ENCODE results near the gene RPLP1. TPM values are rescaled to one million over a fixed set of nuclear protein-coding genes. Genes with fewer than 3 reads are reported as not detected.

The RPLP1 gene
- total and polyA plus RNA-seq, 9 of the 15 experiments (the other 6 are each of a cell fraction or from before 2014, with no cell fraction given): 76.3 to 3,053 (median 847) TPM

- 0 out of 2 replicates have a peak, but pooled peaks have one; percentile 9 for TF ChIP-seq ILF3 (IDR thresholded peaks at IDR 0.05; ENCODE audit: borderline replicate concordance)
- peak in 1 of 2 experiments; percentile 70; a peak in 1 of 4 replicates for TF ChIP-seq SIN3A (IDR thresholded peaks at IDR 0.05; ENCODE audit: borderline replicate concordance in 2 of 2, control insufficient read depth in 1 of 2, low read depth in 2 of 2, low read length in 2 of 2)
These were observed 3.9 kb downstream of the RPLP1 start (continued) for GRCh38 chr15:69456208-69457166.

GRCh38 chr15:69457304-69458280 lies 5.0 kb downstream of the RPLP1 start:
- DNase-seq (ENCODE audit: extremely low read depth in 1 of 4, low spot score in 3 of 4) (peak in 2 of 4 experiments; percentile 23 to 64), FAIRE-seq (peak; percentile 44), ATAC-seq (peak; percentile 11)
- Histone ChIP-seq H3K79me2 (ENCODE audit: control insufficient read depth, insufficient read depth, low read length) (peaks cover 47% of the 10 kb centered on the region), H3K9ac (ENCODE audit: insufficient read depth in 1 of 2, low read depth in 2 of 2, low read length in 2 of 2) (no peak overlapping the region), H3K27ac (ENCODE audit: extremely low read depth, low read depth, low read length) (peak overlapping the region; percentile 7; the same call in 2 of the 3 replicates), H4K20me1 (replicated peaks; ENCODE audit: control insufficient read depth, insufficient read depth, low read length) (peaks cover 39% of the 10 kb centered on the region), H3K9me1 (ENCODE audit: control insufficient read depth, insufficient read depth, low read length) (peaks cover 5% of the 10 kb centered on the region), H3K9me3 (replicated peaks; ENCODE audit: control insufficient read depth, insufficient read depth, low read depth, low read length) (no peaks in the 10 kb centered on the region), H3K27me3 (ENCODE audit: control insufficient read depth in 2 of 2, insufficient read depth in 2 of 2, low read length in 2 of 2) (no peaks in the 10 kb centered on the region), H3K4me3 (no peak overlapping the region), H3K36me3 (ENCODE audit: control insufficient read depth, insufficient read depth, low read length) (peaks cover 45% of the 10 kb centered on the region), H3K4me1 (replicated peaks in 1 of 2; ENCODE audit: control insufficient read depth in 2 of 2, insufficient read depth in 2 of 2, low read length in 2 of 2) (peaks cover 18 to 21% of the 10 kb centered on the region in 2 experiments; a peak in 4 of 5 replicates), H3K4me2 (ENCODE audit: insufficient read depth, low read length) (peak overlapping the region; percentile 13; the same call in 1 of the 2 replicates), H2AFZ (ENCODE audit: low read depth, low read length) (no peak overlapping the region)
- in situ Hi-C loops (cut with MboI): no loop called here
- POLR2A ChIA-PET: interaction anchor here (0.5 to 1.1 kb wide), 4 partner anchors 21 to 47 kb away, joined by 3 read pairs; no protein-coding TSS in a partner anchor
- CTCF ChIA-PET (ENCODE audit: low intra/inter-chr PET ratio): no interaction called here
- intact Hi-C loops (cut with micrococcal nuclease): no loop called here
- BruUV-seq (replicated peaks): no TSS peak
- 49% methylated on average over 7 of the region's 8 CpGs for WGBS (ENCODE audit: insufficient coverage, low coverage, missing lambda C conversion rate)
- no peak for TF ChIP-seq ZNF766 (CRISPR knock-in tag; conservative IDR thresholded peaks at IDR 0.05)
- TF ChIP-seq CBX1 (IDR thresholded peaks at IDR 0.05; ENCODE audit: low read depth): no peak
- TF ChIP-seq MECOM (CRISPR knock-in tag; IDR thresholded peaks at IDR 0.05): no peak
- no peak for TF ChIP-seq ZNF175 (CRISPR knock-in tag; IDR thresholded peaks at IDR 0.05; ENCODE audit: low read depth)
- TF ChIP-seq ZBED1 (IDR thresholded peaks at IDR 0.05): no peak
- peak; percentile 50; the same call in 1 of the 2 replicates for TF ChIP-seq MYNN (IDR thresholded peaks at IDR 0.05)
- no peak for TF ChIP-seq MYNN (CRISPR knock-in tag; IDR thresholded peaks at IDR 0.05)
- no peak for TF ChIP-seq ARNT (IDR thresholded peaks at IDR 0.05)
- TF ChIP-seq PTTG1 (tag; IDR thresholded peaks at IDR 0.05; ENCODE audit: low read depth): no peak
- TF ChIP-seq, protein P1, sequence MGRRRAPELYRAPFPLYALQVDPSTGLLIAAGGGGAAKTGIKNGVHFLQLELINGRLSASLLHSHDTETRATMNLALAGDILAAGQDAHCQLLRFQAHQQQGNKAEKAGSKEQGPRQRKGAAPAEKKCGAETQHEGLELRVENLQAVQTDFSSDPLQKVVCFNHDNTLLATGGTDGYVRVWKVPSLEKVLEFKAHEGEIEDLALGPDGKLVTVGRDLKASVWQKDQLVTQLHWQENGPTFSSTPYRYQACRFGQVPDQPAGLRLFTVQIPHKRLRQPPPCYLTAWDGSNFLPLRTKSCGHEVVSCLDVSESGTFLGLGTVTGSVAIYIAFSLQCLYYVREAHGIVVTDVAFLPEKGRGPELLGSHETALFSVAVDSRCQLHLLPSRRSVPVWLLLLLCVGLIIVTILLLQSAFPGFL (CRISPR knock-in tag; IDR thresholded peaks at IDR 0.05): no peak
- TF ChIP-seq, protein P2, sequence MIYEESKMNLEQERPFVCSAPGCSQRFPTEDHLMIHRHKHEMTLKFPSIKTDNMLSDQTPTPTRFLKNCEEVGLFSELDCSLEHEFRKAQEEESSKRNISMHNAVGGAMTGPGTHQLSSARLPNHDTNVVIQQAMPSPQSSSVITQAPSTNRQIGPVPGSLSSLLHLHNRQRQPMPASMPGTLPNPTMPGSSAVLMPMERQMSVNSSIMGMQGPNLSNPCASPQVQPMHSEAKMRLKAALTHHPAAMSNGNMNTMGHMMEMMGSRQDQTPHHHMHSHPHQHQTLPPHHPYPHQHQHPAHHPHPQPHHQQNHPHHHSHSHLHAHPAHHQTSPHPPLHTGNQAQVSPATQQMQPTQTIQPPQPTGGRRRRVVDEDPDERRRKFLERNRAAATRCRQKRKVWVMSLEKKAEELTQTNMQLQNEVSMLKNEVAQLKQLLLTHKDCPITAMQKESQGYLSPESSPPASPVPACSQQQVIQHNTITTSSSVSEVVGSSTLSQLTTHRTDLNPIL (CRISPR knock-in tag; IDR thresholded peaks at IDR 0.05): no peak
- TF ChIP-seq BACH1 (tag; IDR thresholded peaks at IDR 0.05): no peak
- no peak for TF ChIP-seq IRF2 (CRISPR knock-in tag; IDR thresholded peaks at IDR 0.05)

Measured in K562 (cell line).